Body of pancreas (tissue), 4 donors: ENCODE data around the gene SPTBN1. TPM values are rescaled to one million over a fixed set of nuclear protein-coding genes. Genes with fewer than 3 reads are reported as not detected.

Experiments
- ATAC-seq: fragments of 150-250 bp; one replicate; pipeline ENCODE4 v1.9.1; 2016
- DNase-seq, 4 donors: peaks; one replicate each; pipeline ENCODE4 v3.0.0-alpha.2; 2019
- H3K27ac ChIP-seq, 4 donors: fragments of 200-600 bp; sonication (generic); 1 replicate in 3 of 4; 2 replicates in 1 of 4; pipeline versions ENCODE4 v1.5.1 to v1.6.1; 2016 to 2019; ENCODE audit warnings: mild to moderate bottlenecking in 1 of 4, mixed read lengths in 1 of 4, moderate library complexity in 1 of 4
- H3K27me3 ChIP-seq, 2 donors: fragments of 200-600 bp; sonication (generic); one replicate each; pipeline ENCODE4 v1.6.0; 2016; ENCODE audit warnings: mild to moderate bottlenecking in 1 of 2
- H3K36me3 ChIP-seq, 2 donors: fragments of 200-600 bp; sonication (generic); replicated peaks in 1 of 2; 2 replicates each; pipeline ENCODE4 v1.5.1; 2016; ENCODE audit warnings: low read depth in 2 of 2; ENCODE audit not compliant: insufficient read depth in 1 of 2
- H3K4me1 ChIP-seq: fragments of 200-600 bp; sonication (generic); one replicate; pipeline ENCODE4 v1.6.0; 2016
- H3K4me3 ChIP-seq, 2 donors: fragments of 200-600 bp; sonication (generic); 1 replicate in 1 of 2; 2 replicates in 1 of 2; pipeline ENCODE4 v1.5.1; 2016 to 2019
- H3K9me3 ChIP-seq, 3 donors: fragments of 200-600 bp; sonication (generic); 1 replicate in 2 of 3; 2 replicates in 1 of 3; pipeline ENCODE4 v1.5.1; 2016
- POLR2A ChIP-seq, 3 donors: fragments of 450-650 bp; IDR thresholded peaks; one replicate each; pipeline ENCODE4 v1.6.1; 2016; ENCODE audit warnings: antibody characterized with exemption in 3 of 3, mild to moderate bottlenecking in 2 of 3
- WGBS, 2 donors: methylation state at CpG; one replicate each; pipeline ENCODE4 v1.1.5; 2017; 5-methylcytosine and 5-hydroxymethylcytosine counted together
- intact Hi-C: fragments of 100-400 bp; cut with DNase I; formaldehyde crosslinking; loops from one replicate; pipeline ENCODE4 v1.15.1; 2023
- total RNA-seq, 2 donors: library from RNA; depleted of rRNA; stranded (reverse); fragments of >200 nt; gene quantifications; one replicate each; pipeline ENCODE4 v1.1.0, GENCODE V29; 2016
- TF ChIP-seq, protein P1 (sequence below), 7 experiments: fragments of 450-650 bp in 4 of 7; fragments of 200-600 bp in 3 of 7; sonication (generic) in 3 of 7; IDR thresholded peaks; one replicate each; pipeline ENCODE4 v1.5.1; 2016 to 2019; ENCODE audit warnings: antibody characterized with exemption in 7 of 7

SPTBN1 gene
- total RNA-seq, 2 donors from 2014 or later = 186 to 195 TPM

DNA sequence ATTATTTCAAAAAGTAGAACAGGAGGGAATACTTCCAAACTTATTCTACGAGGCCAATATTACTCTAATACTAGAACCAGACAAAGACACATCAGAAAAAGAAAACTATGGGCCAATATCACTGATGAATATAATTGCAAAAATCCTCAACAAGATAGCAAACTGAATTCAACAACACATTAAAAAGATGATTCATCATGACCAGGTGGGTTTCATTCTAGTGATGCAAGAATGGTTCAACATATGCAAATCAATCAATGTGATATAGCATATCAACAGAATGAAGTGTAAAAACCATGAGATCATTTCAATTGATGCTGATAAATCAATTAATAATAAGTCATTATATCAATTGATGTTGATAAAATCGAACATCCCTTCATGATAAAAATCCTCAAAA lies 244.9 kb downstream of the SPTBN1 start:
- TF ChIP-seq, protein P1, sequence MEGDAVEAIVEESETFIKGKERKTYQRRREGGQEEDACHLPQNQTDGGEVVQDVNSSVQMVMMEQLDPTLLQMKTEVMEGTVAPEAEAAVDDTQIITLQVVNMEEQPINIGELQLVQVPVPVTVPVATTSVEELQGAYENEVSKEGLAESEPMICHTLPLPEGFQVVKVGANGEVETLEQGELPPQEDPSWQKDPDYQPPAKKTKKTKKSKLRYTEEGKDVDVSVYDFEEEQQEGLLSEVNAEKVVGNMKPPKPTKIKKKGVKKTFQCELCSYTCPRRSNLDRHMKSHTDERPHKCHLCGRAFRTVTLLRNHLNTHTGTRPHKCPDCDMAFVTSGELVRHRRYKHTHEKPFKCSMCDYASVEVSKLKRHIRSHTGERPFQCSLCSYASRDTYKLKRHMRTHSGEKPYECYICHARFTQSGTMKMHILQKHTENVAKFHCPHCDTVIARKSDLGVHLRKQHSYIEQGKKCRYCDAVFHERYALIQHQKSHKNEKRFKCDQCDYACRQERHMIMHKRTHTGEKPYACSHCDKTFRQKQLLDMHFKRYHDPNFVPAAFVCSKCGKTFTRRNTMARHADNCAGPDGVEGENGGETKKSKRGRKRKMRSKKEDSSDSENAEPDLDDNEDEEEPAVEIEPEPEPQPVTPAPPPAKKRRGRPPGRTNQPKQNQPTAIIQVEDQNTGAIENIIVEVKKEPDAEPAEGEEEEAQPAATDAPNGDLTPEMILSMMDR (IDR thresholded peaks at IDR 0.05) = no peak
- no peak for TF ChIP-seq POLR2A (IDR thresholded peaks at IDR 0.05)
- Histone ChIP-seq H3K27ac (no peak overlapping the region), H3K27me3 (no peaks in the 10 kb centered on the region), H3K9me3 (no peaks in the 10 kb centered on the region), H3K4me1 (no peaks in the 10 kb centered on the region), H3K36me3 (no peaks in the 10 kb centered on the region), H3K4me3 (no peak overlapping the region)
- no peak for DNase-seq
- intact Hi-C loops = loop anchor here (5.0 kb wide), 1 partner anchor 179 kb away; no protein-coding TSS in a partner anchor
- no peak for ATAC-seq
- 74 to 75% methylated on average over 2 of the region's 2 CpGs for WGBS, 2 donors

DNA sequence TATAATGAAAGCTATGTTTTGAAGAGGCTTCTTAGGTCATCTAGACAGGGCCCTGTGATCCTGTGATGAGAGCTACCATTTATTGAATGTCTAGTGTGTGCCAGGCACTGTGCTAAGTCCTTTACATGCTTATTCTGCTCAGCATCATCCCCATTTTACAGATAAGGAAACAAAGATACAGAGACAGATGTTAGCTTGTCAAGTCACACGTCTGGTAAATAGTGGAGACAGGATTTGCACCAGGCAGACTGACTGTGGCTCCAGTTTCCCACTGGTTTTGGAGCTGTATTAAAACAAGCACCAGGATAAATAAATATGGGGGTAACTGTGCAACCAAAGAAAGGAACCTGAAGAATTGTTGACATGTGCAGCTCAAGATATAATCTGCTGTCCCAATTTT lies 248.1 kb downstream of the SPTBN1 start:
- H3K36me3 ChIP-seq = no peaks in the 10 kb centered on the region
- H3K4me3 ChIP-seq = no peak overlapping the region
- intact Hi-C loops = loop anchor here (5.0 kb wide), 1 partner anchor 182 kb away; no protein-coding TSS in a partner anchor
- TF ChIP-seq, protein P1 (IDR thresholded peaks at IDR 0.05) = no peak
- TF ChIP-seq POLR2A (IDR thresholded peaks at IDR 0.05) = no peak
- WGBS, 2 donors = 61 to 77% methylated on average over 1 of the region's 1 CpG
- DNase-seq (no peak), ATAC-seq (no peak)
- no peak overlapping the region for H3K27ac ChIP-seq
- H3K9me3 ChIP-seq = no peaks in the 10 kb centered on the region
- H3K27me3 ChIP-seq = no peaks in the 10 kb centered on the region
- peaks cover 7% of the 10 kb centered on the region for H3K4me1 ChIP-seq

DNA sequence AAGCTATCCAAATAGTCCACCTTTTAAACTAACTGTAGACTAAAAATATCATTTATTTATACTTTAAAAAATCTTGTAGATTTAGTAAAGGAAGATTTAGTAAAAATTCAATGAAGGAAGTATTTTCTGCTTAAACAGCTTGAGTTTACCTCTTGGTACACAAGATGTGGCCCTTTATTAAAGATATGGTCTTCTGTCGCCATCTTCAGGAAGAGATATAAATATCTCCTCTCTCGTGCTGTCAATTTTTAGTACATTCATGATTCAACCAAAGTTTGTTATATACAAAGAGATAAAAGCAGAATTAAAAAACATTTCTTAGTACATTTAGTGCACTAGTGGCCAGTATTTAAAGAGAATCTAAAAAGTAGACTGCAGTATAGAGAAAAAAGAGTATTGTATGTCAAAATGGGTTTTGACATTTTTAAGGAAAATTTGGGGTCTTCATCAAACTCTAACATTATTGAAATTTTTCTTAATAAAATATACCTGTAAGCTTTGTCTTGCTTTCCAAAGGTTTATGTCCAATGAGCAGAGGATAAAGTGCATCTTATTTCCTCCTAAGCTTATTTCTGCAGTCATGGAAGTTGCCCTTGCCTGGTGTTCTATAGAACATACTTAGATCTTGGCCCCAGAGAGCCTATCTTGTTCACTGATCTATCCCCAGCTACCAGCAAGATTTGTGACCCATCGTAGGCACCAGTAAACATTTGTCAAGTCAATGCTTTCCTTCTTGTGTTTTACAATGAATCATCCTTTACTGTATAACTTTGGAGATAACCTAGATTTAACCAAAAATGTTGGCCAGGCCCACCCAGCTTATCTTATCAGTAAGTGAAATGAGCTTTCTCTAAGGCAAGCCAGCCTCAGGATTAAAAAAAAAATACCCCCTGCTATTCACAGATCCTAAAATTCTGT lies 248.8 kb downstream of the SPTBN1 start:
- no peaks in the 10 kb centered on the region for H3K27me3 ChIP-seq
- TF ChIP-seq POLR2A (IDR thresholded peaks at IDR 0.05) = no peak
- TF ChIP-seq, protein P1 (IDR thresholded peaks at IDR 0.05) = peak; percentile 19 to 87 (median 72)
- ATAC-seq (no peak), DNase-seq (no peak)
- 0 to 6% methylated on average over 3 of the region's 3 CpGs for WGBS, 2 donors
- intact Hi-C loops = loop anchor here (5.0 kb wide), 1 partner anchor 183 kb away; no protein-coding TSS in a partner anchor
- H3K9me3 ChIP-seq = no peaks in the 10 kb centered on the region
- H3K36me3 ChIP-seq = no peaks in the 10 kb centered on the region
- no peak overlapping the region for H3K4me3 ChIP-seq
- H3K27ac ChIP-seq = no peak overlapping the region
- H3K4me1 ChIP-seq = peaks cover 7% of the 10 kb centered on the region

DNA sequence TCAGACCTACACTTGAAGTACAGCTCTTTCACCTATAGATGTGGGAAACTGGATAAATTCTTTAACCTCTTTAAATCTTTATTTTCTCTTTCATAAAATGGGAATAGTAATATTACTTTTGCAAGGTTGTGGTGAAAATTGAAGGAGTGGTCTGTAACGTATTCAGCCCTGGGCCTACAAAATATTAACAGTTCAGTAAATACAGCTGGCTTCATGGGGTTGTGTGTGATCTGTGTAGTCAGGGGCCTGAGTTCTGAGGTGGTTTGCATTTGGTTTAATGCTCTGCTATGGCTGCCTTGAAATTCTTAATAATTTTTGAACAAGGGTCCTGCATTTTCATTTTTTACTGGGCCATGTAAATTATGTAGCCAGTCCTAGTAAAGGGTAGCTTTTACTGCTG lies 250.5 kb downstream of the SPTBN1 start:
- H3K27ac ChIP-seq = no peak overlapping the region
- no peaks in the 10 kb centered on the region for H3K9me3 ChIP-seq
- H3K27me3 ChIP-seq = no peaks in the 10 kb centered on the region
- ATAC-seq = no peak
- no peak overlapping the region for H3K4me3 ChIP-seq
- TF ChIP-seq POLR2A (IDR thresholded peaks at IDR 0.05) = no peak
- TF ChIP-seq, protein P1 (IDR thresholded peaks at IDR 0.05) = no peak
- 53 to 58% methylated on average over 1 of the region's 1 CpG for WGBS, 2 donors
- H3K36me3 ChIP-seq = no peaks in the 10 kb centered on the region
- no peak for DNase-seq
- intact Hi-C loops = no loop called here
- H3K4me1 ChIP-seq = peaks cover 7% of the 10 kb centered on the region
